Ectodermal cell (in vitro differentiated cells): Measurements from ENCODE around the gene RGPD3.
"Not testable (repeated sequence)": the region's sequence is repeated elsewhere in the genome, so short reads cannot be mapped to it uniquely, and the experiment has no call there.

ENCODE experiments used
- H3K27ac ChIP-seq: 2 replicates; pipeline ENCODE4 v1.7.0; 2013; ENCODE audit warnings: mild to moderate bottlenecking, low read depth, low read length; ENCODE audit not compliant: insufficient read depth, poor library complexity, severe bottlenecking
- H3K27me3 ChIP-seq: 2 replicates; pipeline ENCODE4 v1.7.0; 2013; ENCODE audit warnings: mild to moderate bottlenecking, low read length; ENCODE audit not compliant: insufficient read depth, control insufficient read depth, poor library complexity, severe bottlenecking
- H3K36me3 ChIP-seq: one replicate; pipeline ENCODE4 v1.7.0; 2013; ENCODE audit warnings: low read length; ENCODE audit not compliant: control insufficient read depth, insufficient read depth
- H3K4me1 ChIP-seq: one replicate; pipeline ENCODE4 v1.7.0; 2013; ENCODE audit warnings: low read length; ENCODE audit not compliant: control insufficient read depth, insufficient read depth
- H3K4me3 ChIP-seq: 2 replicates; pipeline ENCODE4 v1.7.0; 2013; ENCODE audit warnings: low read depth, low read length, control low read depth; ENCODE audit not compliant: insufficient read depth
- H3K9me3 ChIP-seq: 2 replicates; pipeline ENCODE4 v1.7.0; 2013; ENCODE audit warnings: mild to moderate bottlenecking, low read length, moderate library complexity; ENCODE audit not compliant: control insufficient read depth
- WGBS, 2 experiments: methylation state at CpG; one replicate each; pipeline ENCODE4 v1.1.7; 2013; ENCODE audit warnings: missing lambda C conversion rate in 2 of 2; 5-methylcytosine and 5-hydroxymethylcytosine counted together

The RGPD3 gene

DNA sequence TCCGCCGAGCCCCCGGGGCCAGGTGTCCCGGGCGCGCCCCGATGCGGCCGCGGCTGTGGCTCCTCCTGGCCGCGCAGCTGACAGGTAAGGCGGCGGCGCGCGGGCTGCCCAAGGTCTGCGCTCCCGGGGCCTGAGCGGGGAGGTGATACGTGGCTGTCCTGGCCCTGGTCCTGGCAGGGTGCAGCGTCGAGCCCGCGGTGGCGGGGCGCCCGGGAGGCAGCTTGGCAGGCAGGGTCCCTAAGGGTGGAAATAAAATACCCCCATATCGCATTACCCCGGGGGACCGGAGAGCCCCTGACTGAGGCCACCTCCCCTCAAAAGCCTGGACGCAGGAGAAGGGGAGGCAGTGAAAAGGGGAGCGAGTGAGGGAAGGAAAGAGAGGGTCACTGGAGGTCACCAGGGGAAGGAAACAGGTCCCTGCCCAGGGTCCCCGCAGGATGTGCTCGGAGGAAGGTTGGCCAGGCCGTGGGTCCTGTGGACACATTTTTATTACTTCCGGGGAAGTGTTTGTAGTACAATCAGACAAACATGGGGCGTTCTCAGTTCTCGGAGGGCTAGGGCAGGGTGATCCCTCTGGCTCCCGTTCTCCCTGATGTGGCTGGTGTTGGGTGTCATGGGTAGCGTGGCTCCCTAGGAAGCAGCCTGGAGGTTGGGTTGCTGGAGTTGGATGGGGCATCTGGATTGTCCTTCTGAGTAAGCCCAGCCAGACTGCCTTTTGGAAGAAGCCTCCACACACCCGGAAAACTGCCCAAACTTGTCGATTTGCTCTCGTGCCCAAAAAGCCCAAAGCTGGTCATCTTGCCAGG is 19.4 kb upstream of the RGPD3 start:
- H3K36me3 ChIP-seq, H3K4me3 ChIP-seq, H3K4me1 ChIP-seq, H3K9me3 ChIP-seq, H3K27ac ChIP-seq: not testable (repeated sequence)
- 30 to 31% methylated on average over 44 of the region's 44 CpGs for WGBS, 2 experiments
- peaks cover 27% of the 10 kb centered on the region for H3K27me3 ChIP-seq

DNA sequence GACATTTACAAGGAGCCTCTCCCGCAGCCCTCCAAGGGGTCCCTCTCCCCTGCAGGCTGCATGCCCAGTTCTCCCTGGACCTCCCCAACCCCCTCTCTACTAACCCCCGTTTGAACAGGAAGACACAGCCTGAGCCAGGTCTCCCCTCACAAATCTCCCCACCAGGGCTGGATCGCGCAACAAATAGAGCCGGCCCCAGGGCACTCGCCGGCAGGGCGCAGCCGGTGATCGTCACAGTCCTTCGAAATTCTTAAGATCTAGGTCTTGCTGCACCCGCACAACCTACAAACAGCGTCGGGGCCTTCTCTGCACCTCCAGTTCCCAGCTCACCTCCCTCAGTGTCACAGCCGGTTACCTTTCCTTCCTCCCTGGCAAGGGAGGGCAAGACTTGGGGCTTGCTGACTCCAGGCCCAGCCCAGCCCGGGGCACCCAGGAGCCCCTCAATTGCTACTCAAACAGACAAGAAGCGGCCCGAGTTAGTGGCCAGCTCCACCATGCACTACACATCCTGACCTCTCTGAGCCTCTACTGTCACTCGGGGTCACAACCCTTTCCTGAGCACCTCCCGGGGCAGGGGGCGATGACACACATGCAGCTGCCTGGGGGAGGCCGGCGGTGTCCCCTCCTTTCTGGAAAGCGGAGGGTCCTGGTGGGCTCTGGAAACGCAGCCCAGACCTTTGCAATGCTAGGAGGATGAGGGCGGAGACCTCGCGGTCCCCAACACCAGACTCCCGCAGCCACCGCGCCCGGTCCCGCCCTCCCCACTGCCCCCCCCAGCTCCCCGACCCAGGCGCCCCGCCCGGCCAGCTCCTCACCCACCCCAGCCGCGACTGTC is 18.6 kb upstream of the RGPD3 start, which contains the start of gene CD8B2:
Gene CD8B2 (plus strand): TSS at position 814 of the 835 bp plus-strand sequence. CDS start 63 bp downstream, outside the sequence.
- not testable (repeated sequence) for H3K4me3 ChIP-seq, H3K9me3 ChIP-seq, H3K27ac ChIP-seq, H3K36me3 ChIP-seq, H3K4me1 ChIP-seq
- peaks cover 27% of the 10 kb centered on the region for H3K27me3 ChIP-seq
- 23 to 34% methylated on average over 18 to 23 of the region's 39 CpGs for WGBS, 2 experiments

GRCh38 chr2:106479563-106479962 is 11.3 kb upstream of the RGPD3 start:
- not testable (repeated sequence) for H3K4me1 ChIP-seq, H3K27ac ChIP-seq, H3K27me3 ChIP-seq, H3K9me3 ChIP-seq, H3K4me3 ChIP-seq, H3K36me3 ChIP-seq
- WGBS, 2 experiments, result no CpG with 5 or more reads among the region's 1 CpG

- H3K4me3 ChIP-seq, H3K27ac ChIP-seq, H3K36me3 ChIP-seq, H3K9me3 ChIP-seq, H3K4me1 ChIP-seq, H3K27me3 ChIP-seq: not testable (repeated sequence)
- 94 to 97% methylated on average over 1 of the region's 4 CpGs for WGBS, 2 experiments
Observed at GRCh38 chr2:106477647-106478046, 9.4 kb upstream of the RGPD3 start.

GRCh38 chr2:106470658-106471057 is 2.4 kb upstream of the RGPD3 start:
- not testable (repeated sequence) for H3K4me1 ChIP-seq, H3K9me3 ChIP-seq, H3K27ac ChIP-seq, H3K36me3 ChIP-seq, H3K27me3 ChIP-seq, H3K4me3 ChIP-seq
- WGBS, 2 experiments, result 0% methylated on average over 1 of the region's 4 CpGs

DNA sequence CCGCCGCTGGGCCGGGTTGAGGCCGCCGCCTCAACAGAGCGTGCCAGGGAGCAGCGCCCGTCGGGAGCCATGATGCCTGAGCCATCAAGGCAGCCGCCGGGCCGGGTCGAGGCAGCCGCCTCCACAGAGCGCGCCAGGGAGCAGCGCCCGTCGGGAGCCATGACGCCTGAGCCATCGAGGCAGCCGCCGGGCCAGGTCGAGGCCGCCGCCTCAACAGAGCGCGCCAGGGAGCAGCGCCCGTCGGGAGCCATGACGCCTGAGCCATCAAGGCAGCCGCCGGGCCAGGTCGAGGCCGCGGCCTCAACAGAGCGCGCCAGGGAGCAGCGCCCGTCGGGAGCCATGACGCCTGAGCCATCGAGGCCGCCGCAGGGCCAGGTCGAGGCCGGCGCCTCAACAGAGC is 697 bp downstream of the RGPD3 start:
- WGBS, 2 experiments, result 96 to 97% methylated on average over 42 to 49 of the region's 49 CpGs
- not testable (repeated sequence) for H3K9me3 ChIP-seq, H3K4me1 ChIP-seq, H3K4me3 ChIP-seq, H3K27me3 ChIP-seq, H3K27ac ChIP-seq, H3K36me3 ChIP-seq

DNA sequence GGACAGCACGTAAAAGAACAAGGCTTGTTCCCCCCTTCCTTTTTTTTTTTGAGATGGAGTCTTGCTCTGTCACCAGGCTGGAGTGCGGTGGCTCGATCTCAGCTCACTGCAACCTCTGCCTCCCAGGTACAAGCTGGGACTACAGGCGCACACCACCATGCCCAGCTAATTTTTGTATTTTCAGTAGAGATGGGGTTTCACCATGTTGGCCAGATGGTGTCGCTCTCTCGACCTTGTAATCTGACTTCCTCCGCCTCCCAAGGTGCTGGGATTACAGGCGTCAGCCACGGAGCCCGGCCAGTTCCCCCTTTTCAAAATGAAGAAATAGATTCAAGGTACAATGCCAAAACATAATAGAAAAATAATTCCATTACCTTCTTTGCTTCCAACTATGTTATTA is 6.3 kb downstream of the RGPD3 start:
- not testable (repeated sequence) for H3K27me3 ChIP-seq, H3K4me1 ChIP-seq, H3K36me3 ChIP-seq, H3K4me3 ChIP-seq, H3K27ac ChIP-seq, H3K9me3 ChIP-seq
- WGBS, 2 experiments, result 72 to 88% methylated on average over 4 to 5 of the region's 10 CpGs

DNA sequence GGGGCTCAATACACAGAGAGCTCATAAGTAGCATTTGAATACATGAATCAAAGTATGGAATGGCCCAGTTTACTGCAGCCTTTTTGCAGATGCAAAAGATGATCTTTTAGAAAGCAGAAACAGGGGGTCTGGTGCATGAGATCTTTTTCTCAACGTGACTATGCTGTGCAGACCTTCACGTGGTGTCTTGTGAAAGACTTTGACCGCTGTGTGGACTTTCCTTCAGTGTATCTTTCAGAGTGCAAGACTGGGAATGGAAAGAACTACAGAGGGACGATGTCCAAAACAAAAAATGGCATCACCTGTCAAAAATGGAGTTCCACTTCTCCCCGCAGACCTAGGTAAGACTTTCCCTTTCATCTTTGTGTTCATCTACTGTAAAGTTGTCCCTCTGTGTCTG is 77.5 kb downstream of the RGPD3 start:
- not testable (repeated sequence) for H3K36me3 ChIP-seq, H3K9me3 ChIP-seq, H3K27me3 ChIP-seq, H3K27ac ChIP-seq, H3K4me3 ChIP-seq, H3K4me1 ChIP-seq
- whole genome bisulfite sequencing, 2 experiments, result 87 to 92% methylated on average over 5 of the region's 5 CpGs

DNA sequence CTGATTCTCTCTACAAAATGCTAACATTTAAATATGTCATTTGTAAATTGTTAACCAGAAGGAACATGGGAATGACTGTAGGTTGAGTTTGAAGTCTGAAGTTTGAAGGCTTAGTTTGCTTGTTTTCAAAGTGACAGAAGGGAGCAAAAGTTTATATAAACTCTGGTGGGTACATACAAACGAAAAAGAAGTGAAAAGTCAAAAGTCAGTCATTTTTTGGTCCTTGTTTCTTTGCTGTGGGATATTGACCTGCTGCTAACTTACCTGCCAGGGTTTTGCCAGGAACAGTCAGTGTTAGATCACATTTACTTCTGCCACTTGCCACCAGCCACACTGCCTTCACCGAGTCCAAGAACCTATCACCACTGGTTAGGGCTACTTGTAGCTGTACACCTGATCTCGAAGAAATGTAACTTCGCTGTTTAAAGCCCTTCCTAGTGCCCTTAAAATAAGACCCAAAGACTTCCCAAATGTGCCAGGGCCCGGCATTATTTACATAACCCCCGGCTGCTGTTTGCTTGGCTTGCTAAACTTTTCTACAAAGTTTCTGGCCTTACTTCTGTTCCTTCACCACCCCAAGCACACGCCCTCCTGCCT is 79.3 kb downstream of the RGPD3 start:
- H3K4me3 ChIP-seq, H3K27ac ChIP-seq, H3K9me3 ChIP-seq, H3K36me3 ChIP-seq, H3K4me1 ChIP-seq, H3K27me3 ChIP-seq: not testable (repeated sequence)
- WGBS, 2 experiments, result 87 to 98% methylated on average over 4 to 5 of the region's 7 CpGs

DNA sequence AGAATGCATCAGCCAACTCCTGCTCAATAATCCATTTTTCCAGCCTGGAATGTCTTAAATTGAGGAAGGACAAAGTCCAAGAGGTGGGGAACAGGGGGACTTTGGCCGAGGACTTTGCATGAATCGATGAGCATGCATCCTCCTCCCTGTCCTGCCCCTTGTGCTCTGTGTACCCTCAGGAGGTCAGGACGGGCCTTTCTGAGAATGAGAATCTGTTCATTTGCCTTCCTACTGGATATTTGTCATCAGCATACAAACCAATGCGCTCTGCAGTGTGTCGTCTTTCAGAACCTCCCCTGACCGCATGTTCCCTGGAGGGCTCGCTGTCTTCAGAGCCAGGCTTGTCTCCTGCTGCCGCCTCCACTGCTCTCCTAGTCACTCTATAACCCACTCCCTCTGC is 83.7 kb downstream of the RGPD3 start:
- H3K4me3 ChIP-seq, H3K9me3 ChIP-seq, H3K4me1 ChIP-seq, H3K36me3 ChIP-seq, H3K27ac ChIP-seq, H3K27me3 ChIP-seq: not testable (repeated sequence)
- 87 to 89% methylated on average over 8 of the region's 8 CpGs for WGBS, 2 experiments
